ENCODE measurements around the gene KLK8. TPM values are rescaled to one million over a fixed set of nuclear protein-coding genes. Genes with fewer than 3 reads are reported as not detected.

Gene KLK8
- total and polyA plus RNA-seq, 5 donors, result 0.07 TPM; not detected in 4

DNA sequence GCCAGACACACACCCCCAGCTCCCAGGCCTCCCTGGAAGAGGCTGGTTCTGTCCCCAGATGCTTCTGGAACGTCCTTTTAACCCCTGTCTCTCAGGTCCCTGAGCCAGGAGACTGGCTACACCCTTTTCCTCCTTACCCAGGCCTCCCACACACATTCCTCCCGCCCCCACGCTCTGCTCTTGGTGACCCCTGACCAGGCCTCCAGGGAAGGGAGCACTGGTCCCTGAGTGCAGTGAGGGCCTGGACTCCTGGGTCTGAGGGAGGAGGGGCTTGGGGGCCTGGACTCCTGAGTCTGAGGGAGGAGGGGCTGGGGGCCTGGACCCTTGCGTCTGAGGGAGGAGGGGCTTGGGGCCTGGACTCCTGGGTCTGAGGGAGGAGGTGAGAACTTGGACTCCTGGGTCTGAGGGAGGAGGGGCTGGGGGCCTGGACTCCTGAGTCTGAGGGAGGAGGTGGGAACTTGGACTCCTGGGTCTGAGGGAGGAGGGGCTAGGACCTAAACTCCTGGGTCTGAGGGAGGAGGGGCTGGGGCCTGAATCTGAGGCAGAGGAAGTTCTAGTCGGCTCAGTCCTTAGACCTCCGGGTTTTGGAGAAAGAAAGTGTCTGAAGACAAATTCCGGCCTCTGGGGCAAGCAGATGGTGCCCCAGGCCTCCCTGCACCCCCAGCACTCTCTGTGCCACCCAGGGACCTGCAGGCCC is 32.5 kb downstream of the KLK8 start:
- WGBS, result 34% methylated on average over 7 of the region's 7 CpGs
- H3K9me3 ChIP-seq (ENCODE audit: control insufficient read depth, low read length), result no peaks in the 10 kb centered on the region
- no peaks in the 10 kb centered on the region for H3K4me1 ChIP-seq (ENCODE audit: control insufficient read depth, insufficient read depth, low read length)
- H3K27ac ChIP-seq (ENCODE audit: low read length), result no peak overlapping the region
- no peak for DNase-seq
- ATAC-seq, result no peak
- no peak overlapping the region for H3K4me3 ChIP-seq (ENCODE audit: low read length)
- intact Hi-C loops (cut with DNase I), result no loop called here
- H3K27me3 ChIP-seq (ENCODE audit: control insufficient read depth, insufficient read depth), result peaks cover 1% of the 10 kb centered on the region

DNA sequence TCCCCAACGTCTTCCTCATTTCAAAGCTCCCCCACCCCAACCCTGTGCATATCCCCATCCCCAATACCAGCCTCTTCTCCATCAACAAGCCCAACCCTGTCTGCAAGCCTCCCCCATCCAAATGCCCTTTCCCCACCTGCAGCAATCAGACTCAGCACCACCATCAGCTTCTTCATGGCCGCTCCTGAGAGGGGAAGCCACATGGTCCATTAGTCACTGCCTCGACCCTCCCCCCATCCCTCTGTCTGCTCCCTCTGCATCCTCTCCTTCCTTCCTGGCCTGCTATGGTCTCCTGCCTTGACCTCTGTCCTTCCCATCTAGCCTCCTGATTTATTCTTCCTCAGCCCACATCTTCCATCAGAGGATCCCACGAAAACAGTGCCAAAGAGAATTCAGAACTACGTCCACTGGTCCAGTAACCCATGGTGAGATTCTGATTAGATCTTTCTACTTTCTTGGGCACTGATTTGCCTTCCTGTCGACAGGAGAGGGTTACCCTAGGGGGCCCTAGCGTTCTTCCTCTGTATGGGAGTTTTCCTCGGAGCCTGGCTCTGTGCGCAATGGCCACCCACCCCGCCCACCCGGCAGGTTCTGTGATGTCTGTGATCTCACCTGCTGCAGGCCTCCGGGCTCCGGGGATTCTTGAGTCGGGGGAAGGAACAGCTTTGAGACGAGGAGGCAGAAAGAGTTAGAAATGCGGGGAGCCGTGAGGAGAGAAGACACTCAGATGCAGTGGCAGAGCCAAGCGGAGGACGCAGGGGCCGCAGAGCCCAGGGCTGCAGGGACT is 33.3 kb downstream of the KLK8 start:
- Histone ChIP-seq H3K27ac (ENCODE audit: low read length) (no peak overlapping the region), H3K4me3 (ENCODE audit: low read length) (no peak overlapping the region), H3K4me1 (ENCODE audit: control insufficient read depth, insufficient read depth, low read length) (no peaks in the 10 kb centered on the region), H3K27me3 (ENCODE audit: control insufficient read depth, insufficient read depth) (peaks cover 3% of the 10 kb centered on the region), H3K9me3 (ENCODE audit: control insufficient read depth, low read length) (no peaks in the 10 kb centered on the region)
- ATAC-seq (no peak), DNase-seq (no peak)
- whole genome bisulfite sequencing, result 33% methylated on average over 20 of the region's 20 CpGs
- intact Hi-C loops (cut with DNase I), result no loop called here

DNA sequence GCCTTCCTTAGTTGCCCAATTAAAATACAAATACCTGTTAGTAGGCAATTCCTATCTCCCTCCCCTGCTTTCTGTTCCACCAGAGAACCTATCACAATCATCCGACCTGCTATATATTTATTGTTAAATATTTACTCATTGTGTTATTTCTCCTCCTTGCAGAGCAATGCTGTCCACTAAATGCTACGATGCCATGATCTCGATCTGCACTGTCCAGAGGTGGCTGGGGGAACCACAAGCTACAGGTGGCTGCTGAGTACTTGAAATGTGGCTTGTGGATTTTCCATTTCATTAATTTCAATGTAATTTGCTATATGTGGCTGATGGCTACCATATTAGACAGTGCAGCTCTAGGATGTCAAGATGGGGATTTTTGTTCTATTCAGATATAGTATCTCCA is 37.1 kb downstream of the KLK8 start:
- Histone ChIP-seq H3K27me3 (ENCODE audit: control insufficient read depth, insufficient read depth) (peaks cover 3% of the 10 kb centered on the region), H3K27ac (ENCODE audit: low read length) (no peak overlapping the region), H3K9me3 (ENCODE audit: control insufficient read depth, low read length) (no peaks in the 10 kb centered on the region), H3K4me1 (ENCODE audit: control insufficient read depth, insufficient read depth, low read length) (no peaks in the 10 kb centered on the region), H3K4me3 (ENCODE audit: low read length) (no peak overlapping the region)
- WGBS, result 81% methylated on average over 3 of the region's 3 CpGs
- ATAC-seq (no peak), DNase-seq (no peak)
- intact Hi-C loops (cut with DNase I), result no loop called here

DNA sequence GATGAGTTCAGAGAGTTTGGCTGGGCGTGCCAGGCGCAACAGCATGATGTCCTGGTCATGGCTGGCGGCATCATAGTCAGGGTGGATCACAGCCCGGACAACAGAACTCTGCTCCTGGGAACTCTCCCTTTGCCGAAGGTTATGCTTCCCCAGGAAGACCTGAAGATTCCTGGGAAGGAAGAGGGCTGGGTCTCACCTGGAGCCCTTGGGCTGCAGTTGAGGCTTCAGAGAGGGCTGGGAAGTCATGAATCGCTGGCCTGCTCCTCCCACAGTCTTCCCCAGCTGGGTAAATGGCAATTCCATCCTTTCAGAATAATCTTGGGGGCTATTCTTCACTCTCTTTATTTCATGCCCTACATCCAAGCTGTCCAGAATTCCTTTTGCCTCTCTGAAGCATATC is 38.0 kb downstream of the KLK8 start:
- no peak for DNase-seq
- Histone ChIP-seq H3K4me1 (ENCODE audit: control insufficient read depth, insufficient read depth, low read length) (no peaks in the 10 kb centered on the region), H3K27me3 (ENCODE audit: control insufficient read depth, insufficient read depth) (peaks cover 3% of the 10 kb centered on the region), H3K9me3 (ENCODE audit: control insufficient read depth, low read length) (no peaks in the 10 kb centered on the region), H3K4me3 (ENCODE audit: low read length) (no peak overlapping the region), H3K27ac (ENCODE audit: low read length) (no peak overlapping the region)
- intact Hi-C loops (cut with DNase I), result no loop called here
- ATAC-seq, result no peak
- 84% methylated on average over 6 of the region's 6 CpGs for WGBS

DNA sequence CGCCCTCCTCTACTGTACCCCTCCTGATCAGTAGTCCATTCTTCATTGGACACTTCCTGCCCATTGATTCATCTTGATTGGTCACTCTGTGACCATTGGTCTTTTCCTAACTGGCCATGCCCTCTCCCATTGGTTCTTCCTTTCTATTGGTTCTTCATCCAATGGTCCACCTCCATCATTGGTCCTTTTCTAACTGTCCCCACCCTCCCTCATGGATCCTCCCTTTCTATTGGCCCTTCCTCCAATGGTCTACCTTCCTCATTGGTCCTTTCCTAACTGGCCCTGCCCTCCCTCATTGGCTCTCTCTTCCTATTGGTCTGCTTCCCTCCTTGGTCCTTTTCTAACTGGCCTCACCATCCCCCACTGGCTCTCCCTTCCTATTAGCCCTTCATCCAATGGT is 39.2 kb downstream of the KLK8 start:
- Histone ChIP-seq H3K4me3 (ENCODE audit: low read length) (no peak overlapping the region), H3K27me3 (ENCODE audit: control insufficient read depth, insufficient read depth) (peaks cover 3% of the 10 kb centered on the region), H3K4me1 (ENCODE audit: control insufficient read depth, insufficient read depth, low read length) (no peaks in the 10 kb centered on the region), H3K27ac (ENCODE audit: low read length) (no peak overlapping the region), H3K9me3 (ENCODE audit: control insufficient read depth, low read length) (no peaks in the 10 kb centered on the region)
- intact Hi-C loops (cut with DNase I), result no loop called here
- ATAC-seq (no peak), DNase-seq (no peak)
- WGBS, result 80% methylated on average over 1 of the region's 1 CpG

DNA sequence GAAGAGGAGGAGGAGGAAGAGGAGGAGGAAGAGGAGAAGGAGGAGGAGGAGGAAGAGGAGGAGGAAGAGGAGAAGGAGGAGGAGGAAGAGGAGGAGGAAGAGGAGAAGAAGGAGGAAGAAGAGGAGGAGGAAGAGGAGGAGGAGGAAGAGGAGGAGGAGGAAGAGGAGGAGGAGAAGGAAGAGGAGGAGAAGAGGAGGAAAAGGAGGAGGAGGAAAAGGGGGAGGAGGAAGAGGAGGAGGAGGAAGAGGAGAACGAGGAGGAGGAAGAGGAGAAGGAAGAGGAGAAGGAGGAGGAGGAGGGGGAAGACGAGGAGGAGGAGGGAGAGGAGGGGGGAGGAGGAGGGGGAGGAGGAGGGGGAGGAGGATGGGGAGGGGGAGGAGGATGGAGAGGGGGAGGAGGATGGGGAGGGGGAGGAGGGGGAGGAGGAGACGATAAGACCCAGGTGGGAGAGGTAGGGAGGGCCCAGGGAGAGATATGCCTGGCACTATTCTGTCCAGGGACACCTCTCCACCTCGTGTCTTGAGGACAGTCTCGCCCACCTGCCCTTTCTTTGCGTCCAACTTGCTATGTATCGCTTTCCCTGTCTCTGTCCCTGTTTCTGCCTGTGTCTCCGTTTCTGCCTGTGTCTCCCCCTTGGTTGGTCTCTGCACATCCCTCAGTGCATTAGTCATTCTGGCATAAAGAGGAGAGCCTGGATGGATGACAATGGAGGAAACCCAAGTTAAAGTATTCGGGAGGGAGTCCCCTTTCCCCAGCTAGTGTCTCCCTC is 41.5 kb downstream of the KLK8 start:
- no peak for DNase-seq

DNA sequence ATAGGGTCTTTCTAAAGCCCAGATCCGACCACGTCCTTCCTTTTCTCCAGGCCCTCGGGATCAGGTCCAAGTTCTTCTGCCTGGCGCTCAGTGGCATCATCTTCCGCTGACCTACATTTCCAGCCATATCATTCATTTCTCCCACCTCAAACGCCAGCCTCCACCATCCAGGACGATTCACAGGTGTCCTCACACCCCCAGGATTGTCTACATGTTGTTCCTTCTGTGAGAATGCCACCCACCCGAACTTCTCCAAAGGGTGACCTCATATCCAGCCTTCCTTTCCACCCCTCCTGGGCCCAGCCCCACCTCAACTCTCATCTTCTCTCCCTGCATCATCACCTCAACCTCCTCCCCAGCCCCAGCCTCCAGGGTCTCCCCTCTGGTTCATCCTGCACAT is 43.8 kb downstream of the KLK8 start:
- Histone ChIP-seq H3K27me3 (ENCODE audit: control insufficient read depth, insufficient read depth) (no peaks in the 10 kb centered on the region), H3K9me3 (ENCODE audit: control insufficient read depth, low read length) (no peaks in the 10 kb centered on the region), H3K27ac (ENCODE audit: low read length) (no peak overlapping the region), H3K4me1 (ENCODE audit: control insufficient read depth, insufficient read depth, low read length) (no peaks in the 10 kb centered on the region), H3K4me3 (ENCODE audit: low read length) (no peak overlapping the region)
- no peak for DNase-seq
- no peak for ATAC-seq
- intact Hi-C loops (cut with DNase I), result no loop called here
- WGBS, result 73% methylated on average over 8 of the region's 8 CpGs

More for the DNA sequence above, 41.5 kb downstream of the KLK8 start:
- Histone ChIP-seq H3K27me3 (ENCODE audit: control insufficient read depth, insufficient read depth) (peaks cover 3% of the 10 kb centered on the region), H3K27ac (ENCODE audit: low read length) (no peak overlapping the region), H3K9me3 (ENCODE audit: control insufficient read depth, low read length) (no peaks in the 10 kb centered on the region), H3K4me3 (ENCODE audit: low read length) (no peak overlapping the region), H3K4me1 (ENCODE audit: control insufficient read depth, insufficient read depth, low read length) (no peaks in the 10 kb centered on the region)
- intact Hi-C loops (cut with DNase I), result no loop called here
- 53% methylated on average over 7 of the region's 9 CpGs for whole genome bisulfite sequencing
- no peak for ATAC-seq

DNA sequence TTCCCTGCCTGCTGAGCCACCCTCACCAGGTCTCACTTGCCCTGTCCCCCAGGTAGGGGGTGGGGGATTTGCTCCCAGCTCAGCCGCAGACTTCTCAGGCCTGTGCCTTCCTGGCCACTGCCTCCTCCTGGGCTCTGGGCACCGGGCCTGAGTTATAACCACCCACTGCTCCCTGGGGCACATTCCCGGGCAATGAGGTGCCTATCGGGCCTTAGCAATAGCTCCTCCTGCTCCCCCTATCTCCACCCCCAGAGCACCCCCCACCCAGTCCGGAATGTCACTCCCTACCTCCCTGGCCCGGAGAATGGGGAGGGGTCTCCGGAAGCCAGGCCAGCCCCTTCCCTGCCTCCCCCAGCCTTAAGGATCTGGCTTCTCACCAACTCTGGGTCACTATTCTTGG is 48.5 kb downstream of the KLK8 start, which contains the start of gene KLK5:
Gene KLK5 (minus strand): TSS at position 129 of the 400 bp plus-strand sequence. CDS start 381 bp downstream, outside the sequence.
- no peak for ATAC-seq
- 8% methylated on average over 7 of the region's 7 CpGs for WGBS

DNA sequence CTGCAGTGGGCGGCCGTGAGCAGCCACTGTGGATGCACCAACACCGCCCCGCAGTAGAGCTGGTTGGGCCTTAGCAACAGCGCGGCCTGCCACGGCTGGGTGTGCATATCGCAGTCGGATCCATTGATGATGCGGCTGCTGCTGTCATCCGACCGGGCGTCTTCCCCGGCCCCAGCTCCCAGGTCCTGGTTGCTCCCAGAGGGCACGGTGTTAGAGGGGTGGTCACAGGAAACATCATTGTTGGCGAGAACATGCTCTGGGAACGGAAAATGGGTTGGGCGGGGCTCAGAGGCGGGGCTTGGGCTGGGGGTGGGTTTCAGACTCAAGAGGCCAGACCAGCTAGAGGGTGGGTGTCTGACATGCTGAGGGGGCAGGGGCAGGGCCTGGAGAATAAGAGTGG is 51.5 kb downstream of the KLK8 start:
- DNase-seq, result no peak
- no peak overlapping the region for H3K4me3 ChIP-seq (ENCODE audit: low read length)
- H3K27me3 ChIP-seq (ENCODE audit: control insufficient read depth, insufficient read depth), result no peaks in the 10 kb centered on the region
- ATAC-seq, result no peak
- intact Hi-C loops (cut with DNase I), result no loop called here
- no peak overlapping the region for H3K27ac ChIP-seq (ENCODE audit: low read length)
- H3K4me1 ChIP-seq (ENCODE audit: control insufficient read depth, insufficient read depth, low read length), result no peaks in the 10 kb centered on the region
- 49% methylated on average over 19 of the region's 19 CpGs for WGBS
- H3K9me3 ChIP-seq (ENCODE audit: control insufficient read depth, low read length), result no peaks in the 10 kb centered on the region

More for the DNA sequence above, 48.5 kb downstream of the KLK8 start, which contains the start of gene KLK5:
- Histone ChIP-seq H3K4me3 (ENCODE audit: low read length) (no peak within 1 kb of the TSS), H3K4me1 (ENCODE audit: control insufficient read depth, insufficient read depth, low read length) (no peaks in the 10 kb centered on the region), H3K27ac (ENCODE audit: low read length) (no peak within 1 kb of the TSS), H3K9me3 (ENCODE audit: control insufficient read depth, low read length) (no peaks in the 10 kb centered on the region), H3K27me3 (ENCODE audit: control insufficient read depth, insufficient read depth) (no peaks in the 10 kb centered on the region)
- no peak for DNase-seq
- intact Hi-C loops (cut with DNase I), result no loop called here

DNA sequence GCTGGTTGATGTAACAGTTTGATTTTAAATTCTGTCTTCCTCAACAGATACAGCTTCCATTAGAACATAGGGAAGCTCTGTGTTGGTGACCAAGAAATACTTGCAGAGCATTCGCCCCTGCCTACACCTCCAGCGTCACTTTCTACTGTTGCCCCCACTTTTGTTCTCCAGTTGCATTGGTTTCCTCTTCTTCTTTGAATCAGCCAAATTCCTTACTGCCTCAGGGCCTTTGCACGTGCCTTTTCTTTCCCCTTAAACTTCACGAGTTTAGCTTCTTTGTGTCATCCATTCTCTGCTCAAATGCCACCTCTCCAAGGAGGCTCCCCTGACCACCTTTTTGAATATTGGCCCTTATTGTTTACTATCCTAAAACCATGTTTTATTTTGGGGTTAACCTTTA is 54.3 kb downstream of the KLK8 start:
- DNase-seq (no peak), ATAC-seq (no peak)
- no peaks in the 10 kb centered on the region for H3K4me1 ChIP-seq (ENCODE audit: control insufficient read depth, insufficient read depth, low read length)
- no peaks in the 10 kb centered on the region for H3K27me3 ChIP-seq (ENCODE audit: control insufficient read depth, insufficient read depth)
- intact Hi-C loops (cut with DNase I), result no loop called here
- H3K4me3 ChIP-seq (ENCODE audit: low read length), result no peak overlapping the region
- H3K9me3 ChIP-seq (ENCODE audit: control insufficient read depth, low read length), result no peaks in the 10 kb centered on the region
- WGBS, result 80% methylated on average over 4 of the region's 4 CpGs
- no peak overlapping the region for H3K27ac ChIP-seq (ENCODE audit: low read length)

Data from right cardiac atrium (tissue), 5 donors.